Cardiac septum (tissue), 1 donor: ENCODE measurements around the gene TNS3. TPM values are rescaled to one million over a fixed set of nuclear protein-coding genes. Genes with fewer than 3 reads are reported as not detected.

Experiments used
- DNase-seq: peaks from one replicate; pipeline ENCODE4 v3.0.0-alpha.2; 2020; ENCODE audit warnings: low spot score
- intact Hi-C: fragments of 100-400 bp; cut with DNase I; formaldehyde crosslinking; loops from one replicate; pipeline ENCODE4 v1.14.0; 2022
- total RNA-seq: library from RNA; stranded (reverse); fragmentation: NEBNext Ultra II Directional; extraction: Animal tissue kit (Norgen Biotek cat#: 25700); gene quantifications from one replicate; pipeline ENCODE4 v1.2.1, GENCODE V29; 2021
- donor health status: DM: no; HTN: no; CAD: no.

The TNS3 gene
- total RNA-seq, 1 donor from 2014 or later = 29.0 TPM

DNA sequence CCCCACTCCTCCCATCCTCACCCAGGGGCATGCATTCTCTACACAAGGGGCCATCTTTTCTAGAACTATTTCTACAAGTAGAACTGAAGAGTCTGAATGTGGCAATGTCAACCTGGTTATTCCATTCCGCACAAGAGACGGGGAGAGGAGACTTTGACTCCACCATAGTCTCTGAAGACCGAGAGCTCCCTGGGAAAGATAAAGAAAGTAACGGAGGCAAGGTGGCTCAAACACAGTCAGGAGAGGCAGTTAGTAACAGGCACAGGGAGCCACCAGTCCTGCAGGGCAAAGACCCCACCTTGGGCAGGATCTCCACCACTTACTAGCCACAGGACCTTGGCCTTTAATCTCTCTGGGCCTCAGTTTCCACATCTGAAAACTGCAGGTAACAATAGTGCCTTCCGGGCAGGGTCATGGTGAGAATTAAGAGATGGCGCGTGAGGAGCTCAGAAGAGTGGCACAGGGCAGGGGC lies 100.3 kb downstream of the TNS3 start:
- DNase-seq = no peak
- intact Hi-C loops = no loop called here

DNA sequence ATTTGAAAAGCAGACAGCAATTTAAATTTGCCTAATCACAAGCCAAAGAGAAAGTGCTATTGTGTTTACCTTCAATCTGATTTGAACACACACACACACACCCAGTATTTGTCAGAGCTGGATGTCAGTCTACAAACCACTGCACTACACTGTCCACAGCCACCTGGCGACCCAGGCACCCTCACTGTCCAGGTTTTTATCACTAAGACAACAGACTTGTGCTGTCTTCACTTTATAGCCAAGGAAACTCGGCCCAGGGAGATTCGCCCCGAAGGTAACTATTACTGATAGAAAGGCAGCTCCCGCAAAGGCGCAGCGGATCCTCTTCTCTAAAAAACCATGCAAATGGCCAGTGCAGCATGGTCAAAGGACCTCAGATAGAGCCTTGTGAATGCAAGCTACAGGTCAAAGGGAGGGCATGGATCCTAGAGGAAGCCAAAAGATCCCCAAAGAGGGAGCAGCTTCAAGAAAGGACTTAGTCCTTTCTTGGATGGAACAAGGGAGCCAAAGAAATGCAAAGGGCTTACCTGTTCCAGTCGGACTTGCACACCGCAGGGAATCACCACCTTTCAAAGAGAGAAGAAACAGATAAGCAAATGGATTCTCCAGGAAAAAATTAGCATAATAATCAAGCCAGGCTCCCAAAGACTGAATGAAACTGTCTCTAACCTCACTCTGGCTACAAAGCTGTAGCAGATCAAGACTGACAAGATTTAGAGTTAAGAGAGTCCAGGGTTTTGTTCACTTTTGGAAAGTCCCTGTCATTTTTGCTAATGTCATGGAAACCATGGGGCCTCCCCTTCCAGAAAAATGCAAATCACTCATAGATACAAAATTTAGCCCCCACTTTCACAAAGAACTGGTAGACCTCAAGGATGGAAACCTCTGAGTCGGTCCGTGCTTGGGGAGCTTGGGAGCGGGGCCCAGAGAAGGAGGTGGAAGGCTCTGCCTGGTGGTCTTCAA lies 101.1 kb downstream of the TNS3 start:
- intact Hi-C loops = no loop called here
- DNase-seq = no peak

- intact Hi-C loops = loop anchor here (10.0 kb wide), 1 partner anchor 145 kb away; no protein-coding TSS in a partner anchor
- DNase-seq = no peak
Measured at GRCh38 chr7:47479821-47480575, 101.9 kb downstream of the TNS3 start.

DNA sequence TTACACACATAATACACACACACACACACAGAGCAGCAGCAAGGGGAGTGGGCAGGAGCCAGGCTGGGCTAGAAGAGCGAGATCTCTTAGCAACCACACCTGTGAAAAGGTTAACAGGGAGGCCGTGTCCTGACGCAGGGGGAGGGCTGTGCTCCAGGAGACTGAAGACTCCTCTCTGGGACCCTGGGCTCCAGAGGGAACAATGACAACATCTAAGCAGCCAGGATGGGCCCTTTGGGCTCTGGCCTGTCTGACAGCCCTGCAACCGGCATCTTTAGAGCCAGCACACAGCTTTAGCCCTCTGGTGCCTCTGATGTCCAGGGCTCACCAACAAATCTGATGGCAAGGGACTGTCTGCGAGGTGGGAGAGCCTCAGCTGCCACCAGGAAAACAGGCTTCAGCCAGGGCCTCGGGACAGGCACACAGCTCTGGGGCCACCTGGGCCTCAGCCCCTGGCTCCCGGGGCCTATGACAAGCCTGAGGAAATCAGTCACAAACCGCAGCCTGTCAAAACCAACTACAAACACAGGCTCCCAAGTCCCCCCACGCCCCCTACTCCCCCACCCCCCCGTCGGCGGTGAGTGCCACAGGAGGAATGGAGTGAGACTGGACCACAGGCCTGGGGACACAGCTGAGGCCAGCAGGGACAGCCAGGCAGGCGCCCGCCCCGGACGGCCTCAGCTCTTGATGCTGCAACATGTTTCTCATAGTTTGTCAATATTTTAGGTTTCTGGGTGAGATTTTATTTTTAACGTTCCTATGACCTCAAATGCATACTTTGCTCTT lies 102.8 kb downstream of the TNS3 start:
- intact Hi-C loops = loop anchor here (10.0 kb wide), 1 partner anchor 144 kb away; no protein-coding TSS in a partner anchor
- no peak for DNase-seq

- no peak for DNase-seq
- intact Hi-C loops = loop anchor here (10.0 kb wide), 1 partner anchor 143 kb away; no protein-coding TSS in a partner anchor
Measured at GRCh38 chr7:47478017-47478344, 103.9 kb downstream of the TNS3 start.

DNA sequence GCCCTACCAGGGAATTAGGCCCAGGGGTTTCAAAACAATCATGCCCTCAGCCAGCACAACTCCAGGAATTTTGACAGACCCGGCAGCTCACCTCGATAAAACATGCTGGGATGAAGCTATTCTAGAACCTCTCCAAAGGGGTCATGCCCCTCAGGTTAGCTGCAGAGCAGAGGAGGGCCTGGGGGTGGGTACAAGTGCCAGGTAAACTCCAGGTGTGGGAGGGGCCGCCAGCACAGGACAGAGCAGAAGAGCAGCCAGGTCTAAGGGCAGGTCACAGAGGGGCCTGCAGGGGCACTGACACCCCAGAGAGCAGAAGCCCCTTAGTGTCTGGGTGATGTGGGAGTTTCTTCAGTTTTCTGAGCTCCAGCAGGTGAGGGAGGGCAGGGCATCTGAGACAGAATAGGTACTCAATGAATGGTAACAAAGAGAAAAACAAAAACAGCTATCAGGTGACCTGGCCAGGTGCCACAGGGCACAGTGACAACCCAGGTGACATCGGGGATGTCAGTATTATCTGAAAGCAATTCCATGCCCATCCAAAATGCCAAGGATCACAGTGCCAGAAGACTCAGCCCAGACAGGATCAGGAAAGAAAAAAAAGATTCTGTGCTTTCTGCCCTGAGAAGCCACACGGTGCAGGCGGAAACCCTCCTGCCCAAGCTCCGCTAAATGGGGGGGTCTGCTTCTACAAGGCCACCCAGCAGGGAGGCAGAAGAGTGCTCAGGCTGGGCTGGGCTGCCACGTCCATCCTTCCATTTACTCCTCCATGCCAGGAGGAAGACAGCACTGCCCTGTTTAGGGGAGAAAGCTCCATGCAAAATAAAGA lies 104.5 kb downstream of the TNS3 start:
- intact Hi-C loops = loop anchor here (10.0 kb wide), 1 partner anchor 143 kb away; no protein-coding TSS in a partner anchor
- no peak for DNase-seq

- intact Hi-C loops = loop anchor here (10.0 kb wide), 1 partner anchor 141 kb away; no protein-coding TSS in a partner anchor
Measured at GRCh38 chr7:47475880-47476227, 106.1 kb downstream of the TNS3 start.

DNA sequence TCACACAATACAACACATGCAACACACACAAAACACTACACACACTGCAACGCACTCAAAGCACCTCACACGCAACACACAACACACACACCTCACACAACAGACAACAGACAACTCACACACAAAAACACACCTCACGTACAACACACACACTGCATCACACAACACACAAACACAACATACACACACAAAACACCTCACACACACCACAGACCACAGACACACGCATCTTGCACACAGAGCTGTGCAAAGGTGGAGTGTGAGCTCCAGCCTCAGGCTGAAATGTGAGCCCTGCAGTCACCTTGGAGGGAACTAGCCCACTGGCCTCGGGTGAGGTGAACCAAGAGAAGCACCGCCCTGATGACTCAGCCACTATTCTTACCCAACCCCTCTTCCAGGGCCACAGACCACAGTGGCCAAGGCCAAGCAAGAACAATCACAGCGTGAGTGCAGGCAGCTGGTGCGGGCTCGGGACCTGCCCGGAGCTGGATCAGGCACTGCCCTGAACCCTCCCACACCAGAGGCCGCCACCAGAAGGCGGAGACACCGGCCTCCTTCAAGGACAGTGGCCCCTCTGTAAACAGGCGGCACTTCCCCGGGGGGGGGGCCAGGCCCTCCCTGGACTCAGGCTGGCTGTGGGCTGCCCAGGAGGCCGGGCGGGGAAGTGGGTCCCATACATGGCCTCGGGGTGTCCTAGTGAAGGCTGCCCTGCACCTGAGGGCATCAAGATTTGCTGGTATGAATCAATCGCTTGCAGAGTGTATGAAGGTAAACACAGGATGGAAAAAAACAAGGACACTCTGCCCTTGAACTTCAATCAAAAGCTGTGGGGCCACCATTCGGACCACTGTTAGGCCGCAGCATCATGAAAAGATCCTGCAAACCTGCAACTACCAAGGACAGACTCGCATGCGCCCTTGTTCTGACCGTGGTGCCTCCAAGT lies 106.7 kb downstream of the TNS3 start:
- peak; percentile 91 for DNase-seq
- intact Hi-C loops = loop anchor here (10.0 kb wide), 1 partner anchor 140 kb away; no protein-coding TSS in a partner anchor

More at GRCh38 chr7:47475880-47476227, 106.1 kb downstream of the TNS3 start:
- DNase-seq = no peak

DNA sequence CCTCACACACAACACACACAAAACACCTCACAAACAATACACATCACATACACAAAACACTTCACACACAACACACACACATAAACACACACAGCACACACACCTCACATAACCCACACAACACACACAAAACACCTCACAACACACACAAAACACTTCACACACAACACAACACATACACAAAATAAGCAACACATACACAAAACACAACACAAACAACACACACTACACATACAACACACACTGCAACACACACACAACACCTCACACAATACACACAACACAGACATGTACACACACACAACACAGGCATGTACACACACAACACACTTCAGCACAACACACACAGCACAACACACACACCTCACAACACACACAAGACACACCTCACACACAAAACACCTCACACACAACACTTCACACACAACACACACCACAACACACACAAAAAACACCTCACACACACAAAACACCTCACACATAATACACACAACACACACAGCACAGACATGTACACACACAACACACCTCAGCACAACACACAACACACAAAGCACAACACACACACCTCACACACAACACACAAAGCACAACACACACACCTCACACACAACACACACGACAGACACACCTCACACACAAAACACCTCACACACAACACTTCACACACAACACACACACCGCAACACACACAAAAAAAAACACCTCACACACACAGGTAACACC lies 107.5 kb downstream of the TNS3 start:
- intact Hi-C loops = loop anchor here (10.0 kb wide), 1 partner anchor 140 kb away; no protein-coding TSS in a partner anchor

GRCh38 chr7:47473499-47474210 lies 108.3 kb downstream of the TNS3 start:
- DNase-seq = no peak
- intact Hi-C loops = loop anchor here (10.0 kb wide), 1 partner anchor 139 kb away; no protein-coding TSS in a partner anchor

More for the DNA sequence above, 107.5 kb downstream of the TNS3 start:
- no peak for DNase-seq

- intact Hi-C loops = loop anchor here (10.0 kb wide), 1 partner anchor 138 kb away; no protein-coding TSS in a partner anchor
- DNase-seq = no peak
Measured at GRCh38 chr7:47472444-47473157, 109.3 kb downstream of the TNS3 start.

GRCh38 chr7:47471831-47472230 lies 110.1 kb downstream of the TNS3 start:
- intact Hi-C loops = loop anchor here (10.0 kb wide), 1 partner anchor 137 kb away; no protein-coding TSS in a partner anchor
- DNase-seq = no peak

DNA sequence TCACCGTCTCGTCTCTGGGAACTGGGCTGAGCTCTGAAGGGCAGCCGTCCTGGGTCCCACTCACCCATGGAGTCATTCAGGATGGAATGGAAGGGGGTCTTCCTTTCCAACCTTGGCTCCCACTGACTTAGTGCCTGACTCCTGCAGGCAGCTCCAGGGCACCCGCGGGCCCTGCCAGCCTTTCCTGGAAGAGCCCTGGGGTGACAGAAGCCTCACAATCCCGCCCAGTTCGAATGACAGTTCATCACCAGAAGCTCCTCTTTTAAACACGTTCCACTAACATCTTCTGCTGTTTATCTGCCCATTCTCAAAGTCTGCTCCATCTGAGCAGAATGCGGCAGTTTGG lies 110.6 kb downstream of the TNS3 start:
- intact Hi-C loops = loop anchor here (10.0 kb wide), 1 partner anchor 137 kb away; no protein-coding TSS in a partner anchor
- DNase-seq = no peak

GRCh38 chr7:47470567-47471357 lies 111.1 kb downstream of the TNS3 start:
- intact Hi-C loops = loop anchor here (10.0 kb wide), 1 partner anchor 136 kb away; no protein-coding TSS in a partner anchor
- DNase-seq = no peak
